ENCODE results near the gene BBIP1.

DNA sequence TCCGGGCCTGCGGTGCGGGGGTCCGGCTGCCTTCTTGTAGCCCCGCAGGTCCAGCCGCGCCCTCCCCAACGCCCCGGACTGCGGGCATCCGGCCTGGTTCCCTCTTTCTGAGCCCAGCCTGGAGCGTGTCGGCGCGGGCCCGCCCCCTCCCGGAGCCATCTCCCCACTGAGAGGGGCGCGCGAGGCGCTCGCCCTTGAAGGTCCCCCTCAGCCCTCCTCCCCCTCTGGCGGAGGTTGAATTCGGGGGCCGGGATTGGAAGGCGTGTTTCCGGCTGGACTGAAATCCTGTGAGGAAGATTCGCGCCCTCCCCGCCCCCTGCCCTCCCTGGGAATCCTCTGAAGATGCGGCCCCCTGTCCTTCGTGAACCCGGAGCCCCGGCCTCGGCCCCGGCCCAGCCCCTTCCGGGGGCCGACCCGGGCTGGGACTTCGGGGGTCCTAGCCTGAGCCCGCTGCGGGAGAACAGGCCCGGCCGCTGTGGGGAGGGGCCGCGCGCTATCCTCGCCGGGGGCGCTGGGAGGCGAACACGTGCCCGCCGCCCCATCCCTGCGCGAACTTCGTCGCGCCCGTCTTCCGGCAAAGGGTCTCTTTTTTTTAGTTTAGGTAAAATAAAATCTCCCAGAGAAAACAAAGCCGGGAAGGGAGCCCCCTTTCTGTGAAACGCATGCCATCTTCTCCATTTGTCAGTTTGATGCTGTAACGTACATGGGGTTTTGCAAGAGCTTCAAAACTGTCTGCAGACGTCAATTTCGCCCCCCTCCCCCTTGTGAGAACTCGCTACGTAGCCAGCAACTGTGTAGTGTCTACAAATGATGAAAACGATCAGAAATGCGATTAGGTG lies 46.6 kb downstream of the BBIP1 start:
- TF ChIP-seq CTCF (IDR thresholded peaks at IDR 0.05) (peak in 3 of 6 experiments; percentile 3 to 23 (median 15)), POLR2A (IDR thresholded peaks at IDR 0.05) (no peak)

All from esophagus squamous epithelium (tissue), 4 donors.